GM21529 (cell line): ENCODE measurements around the gene FUS.

ENCODE experiments used
- ATAC-seq: cut with Tn5 transposase; IDR thresholded peaks from one replicate; pipeline ENCODE4 v1.9.1; 2021; ENCODE audit not compliant: unreplicated experiment

Gene FUS

GRCh38 chr16:31200821-31201568, 21.1 kb downstream of the FUS start:
- no peak for ATAC-seq

- peak; percentile 58 for ATAC-seq
These were observed 21.9 kb downstream of the FUS start for GRCh38 chr16:31201582-31202413.

DNA sequence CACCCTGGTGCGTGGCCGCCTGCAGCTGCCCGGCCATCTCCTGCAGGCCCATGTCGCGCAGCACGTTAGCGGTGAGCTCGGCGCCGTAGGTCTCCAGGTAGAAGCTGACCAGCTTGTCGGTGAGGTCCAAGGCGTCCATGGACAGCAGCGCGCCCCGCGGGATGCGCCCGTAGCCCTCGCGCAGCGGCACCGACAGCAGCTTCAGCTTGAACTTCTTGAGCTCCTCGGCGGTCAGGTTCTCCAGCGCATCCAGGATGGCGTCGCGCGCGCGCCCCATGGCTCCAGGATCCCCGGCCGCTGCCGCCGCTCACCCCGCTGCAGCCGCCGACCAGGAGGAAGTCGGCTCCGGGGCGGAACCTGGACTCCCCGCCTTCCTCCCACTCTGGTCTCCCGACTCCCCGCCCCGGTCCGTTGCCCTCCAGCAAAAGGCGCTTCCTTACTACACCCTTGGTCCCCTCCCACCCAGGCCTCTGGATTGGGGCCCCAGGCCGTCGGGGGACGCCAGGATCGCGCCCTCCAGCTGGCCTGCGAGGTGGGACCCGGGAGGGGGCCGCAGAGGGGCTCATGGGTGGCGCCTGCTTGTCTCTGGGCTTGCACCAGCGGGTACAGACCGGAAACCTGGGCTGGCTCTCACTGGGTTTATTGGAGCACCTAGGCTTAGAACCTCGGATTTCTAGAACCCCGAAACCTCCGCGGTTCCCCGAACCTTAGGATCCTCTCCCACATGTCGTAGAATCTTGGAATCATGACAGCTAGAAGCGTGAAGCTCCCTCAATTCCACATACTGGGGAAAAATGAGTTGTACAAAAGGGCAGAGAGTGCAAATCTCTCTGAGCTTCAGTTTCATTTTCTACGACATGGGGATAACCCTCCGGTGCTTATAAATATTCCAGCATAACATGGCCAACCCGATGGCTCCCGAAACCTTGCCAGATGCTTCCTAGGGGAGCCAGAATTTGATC, 22.8 kb downstream of the FUS start, which contains the start of gene PYCARD:
Gene PYCARD, minus strand, starts transcription at position 347 of the 962 bp plus-strand sequence. Its CDS starts 70 bp downstream, at position 277.
- ATAC-seq, result peak; percentile 34

DNA sequence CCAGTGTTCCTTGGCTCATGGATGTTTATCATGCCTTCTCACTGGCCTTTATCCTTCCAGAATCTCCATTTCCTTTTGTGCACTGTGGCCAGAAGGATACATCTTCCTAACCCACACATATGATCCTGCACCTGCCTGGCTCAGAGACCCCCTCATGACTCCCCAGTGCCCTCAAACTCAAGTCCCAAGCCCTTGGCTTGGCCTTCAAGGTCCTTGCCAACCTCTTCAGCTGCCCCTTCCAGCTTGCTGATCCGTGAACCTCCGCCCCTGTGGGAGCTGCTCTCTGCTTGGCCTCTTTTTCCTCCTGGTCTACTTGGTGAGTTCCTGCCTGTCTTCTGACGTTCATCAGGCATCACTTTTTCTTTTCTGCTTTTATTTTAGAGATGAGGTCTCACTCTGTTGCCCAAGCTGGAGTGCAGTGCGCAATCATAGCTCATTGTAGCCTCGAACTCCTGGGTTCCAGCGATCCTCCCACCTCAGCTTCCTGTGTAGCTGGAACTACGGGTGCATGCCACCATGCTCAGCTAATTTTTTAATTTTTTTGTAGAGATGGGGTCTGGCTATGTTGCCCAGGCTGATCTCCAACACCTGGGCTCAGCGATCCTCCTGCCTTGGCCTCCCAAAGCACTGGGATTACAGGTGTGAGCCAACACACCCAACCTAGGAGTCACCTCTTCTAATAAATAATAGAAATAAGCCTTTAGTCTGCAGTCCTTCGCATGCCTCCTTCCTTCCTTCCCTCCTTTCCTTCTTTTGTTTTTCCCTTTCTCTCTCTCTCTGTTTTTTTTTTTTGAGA, 25.1 kb downstream of the FUS start:
- ATAC-seq, result no peak

GRCh38 chr16:31206776-31207175, 26.8 kb downstream of the FUS start:
- ATAC-seq, result no peak

- ATAC-seq, result no peak
These were observed 33.4 kb downstream of the FUS start for GRCh38 chr16:31213342-31213741.

DNA sequence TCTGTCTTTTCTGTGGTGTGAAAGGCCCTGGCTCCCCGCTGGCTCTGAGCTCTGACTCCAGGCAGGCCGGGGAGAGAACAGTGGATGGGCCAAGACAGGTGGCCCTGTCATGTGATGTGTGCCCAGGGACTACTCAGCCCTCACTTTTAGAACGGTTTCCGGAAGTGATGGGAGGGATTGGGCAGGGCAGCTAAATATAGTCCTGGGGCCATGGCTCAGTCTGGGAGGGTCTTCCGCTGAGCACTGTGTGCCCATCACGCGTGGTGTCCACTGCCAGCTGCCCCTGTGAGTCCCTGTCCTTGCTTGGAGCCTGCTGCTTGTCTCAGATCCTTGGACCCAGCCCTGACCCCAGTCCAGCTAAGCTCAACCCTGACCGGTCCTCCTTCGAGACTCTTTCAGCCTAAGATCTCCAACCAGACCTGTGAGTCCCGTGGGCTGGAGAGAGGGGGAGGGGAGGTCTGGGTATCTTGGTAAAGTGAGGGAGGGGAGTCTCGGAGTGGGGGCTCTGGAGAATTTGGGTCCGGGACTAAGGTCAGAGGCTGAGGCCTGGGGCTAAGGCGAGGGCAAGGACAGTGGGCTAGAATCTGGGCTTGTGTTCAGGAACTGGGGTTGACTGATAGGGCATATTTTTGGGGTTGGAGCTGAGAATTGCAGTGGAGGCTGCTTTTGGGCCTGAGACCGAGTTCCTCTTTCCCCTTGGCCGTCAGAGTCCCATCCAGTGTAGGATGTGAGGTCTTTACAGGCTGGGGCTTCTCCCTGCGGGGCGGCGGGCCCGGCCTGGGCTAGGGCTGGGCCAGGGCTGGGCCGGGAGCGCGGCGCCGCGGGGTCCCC, 34.2 kb downstream of the FUS start, which contains the start of gene TRIM72:
Gene TRIM72, plus strand, starts transcription at position 243 of the 831 bp plus-strand sequence. CDS start 620 bp downstream, outside the sequence.
- ATAC-seq, result no peak

DNA sequence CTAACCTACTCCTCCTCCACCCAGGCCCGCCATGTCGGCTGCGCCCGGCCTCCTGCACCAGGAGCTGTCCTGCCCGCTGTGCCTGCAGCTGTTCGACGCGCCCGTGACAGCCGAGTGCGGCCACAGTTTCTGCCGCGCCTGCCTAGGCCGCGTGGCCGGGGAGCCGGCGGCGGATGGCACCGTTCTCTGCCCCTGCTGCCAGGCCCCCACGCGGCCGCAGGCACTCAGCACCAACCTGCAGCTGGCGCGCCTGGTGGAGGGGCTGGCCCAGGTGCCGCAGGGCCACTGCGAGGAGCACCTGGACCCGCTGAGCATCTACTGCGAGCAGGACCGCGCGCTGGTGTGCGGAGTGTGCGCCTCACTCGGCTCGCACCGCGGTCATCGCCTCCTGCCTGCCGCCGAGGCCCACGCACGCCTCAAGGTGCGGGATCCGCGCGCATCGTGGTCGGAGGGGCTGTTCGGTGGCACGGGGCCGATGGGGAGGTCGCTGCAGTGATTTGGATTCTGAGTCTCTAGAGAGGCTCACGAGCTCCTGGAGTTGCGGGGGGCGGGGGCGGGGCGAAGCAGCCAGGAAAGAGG, 34.9 kb downstream of the FUS start:
- no peak for ATAC-seq

- ATAC-seq, result no peak
These were observed 35.6 kb downstream of the FUS start for GRCh38 chr16:31215287-31216162.

DNA sequence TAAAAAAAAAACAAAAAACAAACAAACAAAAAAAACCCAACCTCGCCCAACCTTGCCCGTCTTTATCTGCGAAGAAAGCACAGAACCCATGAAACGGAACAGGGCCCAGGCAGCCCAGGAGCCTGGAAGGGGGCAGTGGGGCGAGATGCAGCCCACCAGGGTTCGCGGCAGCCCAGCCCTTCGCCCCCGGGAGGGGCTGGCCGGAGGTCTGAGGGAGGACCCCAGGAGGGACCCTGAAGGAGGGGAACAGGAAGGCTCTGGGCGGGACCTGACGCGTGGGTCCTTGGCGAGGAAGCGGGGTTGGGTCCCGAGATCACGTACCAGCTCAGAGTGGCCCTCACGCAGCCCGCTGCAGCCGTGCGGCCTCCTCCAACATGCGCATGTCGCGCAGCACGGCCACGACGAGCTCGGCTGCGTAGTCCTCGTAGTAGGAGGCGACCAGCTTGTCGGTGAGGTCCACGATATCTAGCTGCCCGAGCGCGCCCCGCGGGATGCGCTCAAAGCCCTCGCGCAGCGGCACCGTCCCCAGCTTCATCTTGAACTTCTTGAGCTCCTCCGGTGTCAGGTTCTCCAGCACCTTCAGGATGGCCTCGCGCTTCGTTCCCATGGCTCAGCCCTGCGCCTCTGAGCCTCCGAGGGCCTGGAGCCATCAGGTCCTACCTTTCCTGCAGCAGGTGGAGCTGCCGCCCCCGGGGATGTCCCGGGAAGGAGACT, 36.6 kb downstream of the FUS start, which contains the start of gene PYDC1:
Gene PYDC1, minus strand, starts transcription at position 714 of the 714 bp plus-strand sequence. Its CDS starts 107 bp downstream, at position 607.
- ATAC-seq, result no peak

DNA sequence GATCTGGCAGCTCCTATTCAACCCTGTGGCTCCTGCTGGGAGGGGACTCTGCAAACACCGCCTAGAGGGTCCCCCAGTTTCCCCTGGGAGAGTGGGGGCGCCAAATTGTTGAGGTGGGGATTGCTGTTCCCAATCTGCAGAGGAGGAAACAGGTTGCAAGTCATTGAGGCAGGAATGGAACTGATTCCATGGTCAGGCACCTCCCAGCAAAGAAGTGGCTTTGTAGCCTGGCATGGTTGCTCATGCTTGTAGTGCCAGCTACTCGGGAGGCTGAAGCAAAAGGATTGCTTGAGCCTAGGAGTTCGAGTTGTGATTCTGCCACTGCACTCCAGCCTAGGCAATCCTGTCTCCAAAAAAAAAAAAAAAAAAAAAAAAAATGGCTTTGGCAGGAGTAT, 37.2 kb downstream of the FUS start:
- no peak for ATAC-seq

DNA sequence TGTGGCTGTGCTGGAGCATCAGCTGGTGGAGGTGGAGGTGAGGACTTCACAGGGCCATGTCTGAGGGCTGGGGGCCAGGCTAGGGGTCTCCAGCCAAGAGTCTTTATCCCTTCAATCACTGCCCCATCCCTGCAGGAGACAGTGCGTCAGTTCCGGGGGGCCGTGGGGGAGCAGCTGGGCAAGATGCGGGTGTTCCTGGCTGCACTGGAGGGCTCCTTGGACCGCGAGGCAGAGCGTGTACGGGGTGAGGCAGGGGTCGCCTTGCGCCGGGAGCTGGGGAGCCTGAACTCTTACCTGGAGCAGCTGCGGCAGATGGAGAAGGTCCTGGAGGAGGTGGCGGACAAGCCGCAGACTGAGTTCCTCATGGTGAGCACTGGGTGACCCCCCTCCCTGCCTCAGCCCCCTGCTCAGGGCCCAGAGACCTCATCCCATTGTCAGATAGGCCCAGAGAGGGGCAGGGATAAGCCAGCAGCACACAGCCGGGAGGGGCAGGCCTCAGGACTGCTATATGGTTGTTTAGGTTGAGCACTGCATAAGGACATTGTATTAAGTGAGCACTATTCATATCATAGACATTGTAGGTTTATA, 39.3 kb downstream of the FUS start:
- ATAC-seq, result no peak

DNA sequence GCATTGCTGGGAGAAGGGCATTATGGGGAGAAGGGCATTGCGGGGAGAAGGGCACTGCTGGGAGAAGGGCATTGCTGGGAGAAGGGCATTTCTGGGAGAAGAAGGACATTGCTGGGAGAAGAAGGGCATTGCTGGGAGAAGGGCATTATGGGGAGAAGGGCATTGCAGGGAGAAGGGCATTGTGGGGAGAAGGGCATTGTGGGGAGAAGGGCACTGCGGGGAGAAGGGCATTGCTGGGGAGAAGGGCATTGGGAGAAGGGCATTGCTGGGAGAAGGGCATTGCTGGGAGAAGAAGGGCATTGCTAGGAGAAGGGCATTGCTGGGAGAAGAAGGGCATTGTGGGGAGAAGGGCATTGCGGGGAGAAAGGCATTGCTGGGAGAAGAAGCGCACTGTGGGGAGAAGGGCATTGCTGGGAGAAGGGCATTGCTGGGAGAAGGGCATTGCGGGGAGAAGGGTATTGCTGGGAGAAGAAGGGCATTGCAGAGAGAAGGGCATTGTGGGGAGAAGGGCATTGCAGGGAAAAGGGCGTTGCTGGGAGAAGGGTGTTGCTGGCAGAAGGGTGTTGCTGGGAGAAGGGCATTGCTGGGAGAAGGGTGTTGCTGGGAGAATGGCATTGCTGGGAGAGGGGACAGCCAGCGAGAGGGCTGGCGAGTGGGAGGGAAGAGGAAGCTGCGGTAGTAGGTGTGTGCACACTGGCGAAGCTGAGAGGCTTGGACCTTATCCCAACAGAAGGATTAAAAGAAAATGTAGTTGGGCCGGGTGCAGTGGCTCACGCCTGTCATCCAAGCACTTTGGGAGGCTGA, 41.6 kb downstream of the FUS start:
- no peak for ATAC-seq

GRCh38 chr16:31223044-31223443, 43.1 kb downstream of the FUS start:
- no peak for ATAC-seq

GRCh38 chr16:31224092-31224955, 44.4 kb downstream of the FUS start:
- ATAC-seq, result no peak
